Mesenchymal stem cell (in vitro differentiated cells and primary cell): ENCODE measurements around the gene POT1.
A peak's percentile ranks its signal among the peaks of the same experiment; 100 is the strongest.

Source experiments
- DNase-seq: peaks from one replicate; pipeline ENCODE4 v3.0.0-alpha.2; 2013
- H2AFZ ChIP-seq: one replicate; pipeline ENCODE4 v1.6.1; 2013; ENCODE audit warnings: low read depth, mild to moderate bottlenecking, control low read depth, inconsistent platforms, low read length, moderate library complexity
- H2AK5ac ChIP-seq: 2 replicates; pipeline ENCODE4 v1.6.1; 2013; ENCODE audit warnings: low read length, moderate library complexity, mild to moderate bottlenecking, inconsistent platforms; ENCODE audit not compliant: severe bottlenecking
- H2BK120ac ChIP-seq: one replicate; pipeline ENCODE4 v1.6.1; 2013; ENCODE audit warnings: low read depth, mild to moderate bottlenecking, inconsistent platforms, low read length, moderate library complexity
- H2BK12ac ChIP-seq, 2 experiments: one replicate each; pipeline ENCODE4 v1.6.1; 2013; ENCODE audit warnings: inconsistent platforms in 2 of 2, low read length in 2 of 2, mild to moderate bottlenecking in 2 of 2, moderate library complexity in 2 of 2, control low read depth in 1 of 2
- H2BK15ac ChIP-seq: one replicate; pipeline ENCODE4 v1.6.1; 2013; ENCODE audit warnings: mild to moderate bottlenecking, low read depth, inconsistent platforms; ENCODE audit not compliant: poor library complexity, severe bottlenecking
- H2BK5ac ChIP-seq: 2 replicates; pipeline ENCODE4 v1.6.1; 2013; ENCODE audit warnings: low read depth, mild to moderate bottlenecking, low read length, control low read depth, inconsistent platforms; ENCODE audit not compliant: poor library complexity, severe bottlenecking
- H3K14ac ChIP-seq, 2 experiments: one replicate each; pipeline ENCODE4 v1.6.1; 2013; ENCODE audit warnings: inconsistent platforms in 2 of 2, low read length in 2 of 2, control low read depth in 1 of 2, mild to moderate bottlenecking in 1 of 2, moderate library complexity in 1 of 2
- H3K18ac ChIP-seq, 2 experiments: one replicate each; pipeline ENCODE4 v1.6.1; 2013; ENCODE audit warnings: inconsistent platforms in 2 of 2, low read length in 2 of 2, control low read depth in 1 of 2, low read depth in 1 of 2, mild to moderate bottlenecking in 1 of 2
- H3K23ac ChIP-seq, 2 experiments: one replicate each; pipeline ENCODE4 v1.6.1; 2013; ENCODE audit warnings: inconsistent platforms in 2 of 2, low read length in 2 of 2, mild to moderate bottlenecking in 2 of 2, moderate library complexity in 2 of 2, control low read depth in 1 of 2
- H3K27ac ChIP-seq: 2 replicates; pipeline ENCODE4 v1.5.1; 2013; ENCODE audit warnings: mild to moderate bottlenecking, moderate library complexity, low read length, control low read depth, inconsistent platforms; ENCODE audit not compliant: poor library complexity, severe bottlenecking
- H3K27me3 ChIP-seq, 2 experiments: 2 replicates each; pipeline versions ENCODE4 v1.6.1 to v1.7.0; 2013; ENCODE audit warnings: low read length in 2 of 2, mild to moderate bottlenecking in 2 of 2, moderate library complexity in 2 of 2, control low read depth in 1 of 2, inconsistent platforms in 1 of 2; ENCODE audit not compliant: control insufficient read depth in 1 of 2, insufficient read depth in 1 of 2
- H3K36me3 ChIP-seq, 2 experiments: 2 replicates each; pipeline versions ENCODE4 v1.6.1 to v1.7.0; 2013; ENCODE audit warnings: low read length in 2 of 2, control low read depth in 1 of 2, inconsistent platforms in 1 of 2, low read depth in 1 of 2, mild to moderate bottlenecking in 1 of 2; ENCODE audit not compliant: insufficient read depth in 2 of 2, control insufficient read depth in 1 of 2
- H3K4ac ChIP-seq, 2 experiments: one replicate each; pipeline ENCODE4 v1.6.1; 2013; ENCODE audit warnings: inconsistent platforms in 2 of 2, low read length in 2 of 2, mild to moderate bottlenecking in 2 of 2, moderate library complexity in 2 of 2, control low read depth in 1 of 2, low read depth in 1 of 2
- H3K4me1 ChIP-seq: 2 replicates; pipeline ENCODE4 v1.6.1; 2013; ENCODE audit warnings: low read depth, low read length, control low read depth; ENCODE audit not compliant: control insufficient read depth, insufficient read depth
- H3K4me2 ChIP-seq: 2 replicates; pipeline ENCODE4 v1.6.1; 2013; ENCODE audit warnings: low read length, mild to moderate bottlenecking, inconsistent platforms; ENCODE audit not compliant: poor library complexity, severe bottlenecking
- H3K4me3 ChIP-seq, 2 experiments: 2 replicates each; pipeline versions ENCODE4 v1.5.1 to v1.7.0; 2013; ENCODE audit warnings: low read length in 2 of 2, mild to moderate bottlenecking in 2 of 2, control low read depth in 1 of 2, low read depth in 1 of 2; ENCODE audit not compliant: insufficient read depth in 1 of 2
- H3K79me1 ChIP-seq: replicated peaks from 2 replicates; pipeline ENCODE4 v1.6.1; 2013; ENCODE audit warnings: mild to moderate bottlenecking, control low read depth, low read length, inconsistent platforms; ENCODE audit not compliant: poor library complexity, severe bottlenecking
- H3K9ac ChIP-seq: 2 replicates; pipeline ENCODE4 v1.7.0; 2013; ENCODE audit warnings: mild to moderate bottlenecking, low read length, moderate library complexity
- H3K9me3 ChIP-seq: 2 replicates; pipeline ENCODE4 v1.7.0; 2013; ENCODE audit warnings: mild to moderate bottlenecking, low read length; ENCODE audit not compliant: control insufficient read depth
- H4K8ac ChIP-seq: one replicate; pipeline ENCODE4 v1.6.1; 2013; ENCODE audit warnings: inconsistent platforms, mild to moderate bottlenecking, low read length, moderate library complexity
- H4K91ac ChIP-seq: one replicate; pipeline ENCODE4 v1.6.1; 2013; ENCODE audit warnings: mild to moderate bottlenecking, low read length, inconsistent platforms
- WGBS: methylation state at CpG from one replicate; pipeline ENCODE4 v1.1.7; 2013; ENCODE audit warnings: mixed read lengths; 5-methylcytosine and 5-hydroxymethylcytosine counted together

The POT1 gene

DNA sequence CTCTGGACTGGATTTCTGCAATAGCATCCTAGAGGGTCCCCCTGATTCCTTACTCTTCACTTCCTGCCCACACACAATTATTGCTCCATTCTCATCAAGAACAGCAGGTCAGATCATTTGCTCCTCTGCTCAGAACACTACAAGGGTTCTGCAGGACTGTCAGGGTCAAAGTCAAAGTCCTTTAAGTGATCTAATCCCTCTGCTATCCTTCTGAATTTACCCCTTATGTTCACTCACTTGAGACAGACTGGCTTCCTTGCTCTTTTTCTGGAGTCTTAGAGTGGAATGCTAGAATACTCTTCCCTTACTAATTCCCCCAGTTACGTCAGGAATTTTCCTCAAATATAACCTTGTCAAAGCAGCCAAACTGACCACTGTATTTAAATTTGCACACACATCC, 7.5 kb upstream of the POT1 start:
- Histone ChIP-seq H3K4me3 (no peak overlapping the region), H3K36me3 (no peaks in the 10 kb centered on the region), H3K27ac (no peak overlapping the region), H3K4me1 (no peaks in the 10 kb centered on the region), H3K4me2 (no peak overlapping the region), H2BK12ac (no peak overlapping the region), H3K9me3 (no peaks in the 10 kb centered on the region), H4K8ac (no peak overlapping the region), H2BK120ac (no peak overlapping the region), H4K91ac (no peak overlapping the region), H2BK5ac (no peak overlapping the region), H3K79me1 (no peaks in the 10 kb centered on the region), H3K4ac (no peak overlapping the region), H3K27me3 (no peaks in the 10 kb centered on the region), H3K9ac (no peak overlapping the region), H2AFZ (no peak overlapping the region), H3K14ac (no peak overlapping the region), H3K23ac (no peak overlapping the region), H2BK15ac (no peak overlapping the region), H2AK5ac (no peak overlapping the region), H3K18ac (no peak overlapping the region)
- WGBS: 93% methylated on average over 1 of the region's 1 CpG
- DNase-seq: no peak

DNA sequence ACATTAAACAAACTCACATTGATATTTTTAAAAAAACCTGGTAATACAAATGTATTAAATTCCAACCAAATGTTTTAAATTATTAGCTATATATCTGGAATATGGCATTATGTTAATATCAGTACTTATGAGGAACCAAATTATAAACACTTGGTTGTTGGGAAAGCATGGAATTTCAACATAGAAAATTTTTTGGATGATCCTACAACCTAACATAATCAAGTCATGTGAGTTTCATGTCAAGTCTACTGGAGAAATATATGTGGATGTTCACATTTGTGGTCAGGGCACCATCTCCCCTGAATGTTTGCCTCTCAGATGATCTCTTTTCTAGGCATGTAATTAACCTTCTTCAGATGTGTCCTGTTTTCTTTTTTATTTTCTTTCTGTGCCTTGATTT, 5.2 kb upstream of the POT1 start:
- no peak for DNase-seq
- H2AK5ac ChIP-seq: no peak overlapping the region
- no peak overlapping the region for H2BK120ac ChIP-seq
- H3K9ac ChIP-seq: no peak overlapping the region
- H2BK15ac ChIP-seq: no peak overlapping the region
- H4K8ac ChIP-seq: no peak overlapping the region
- no peak overlapping the region for H3K14ac ChIP-seq
- no peaks in the 10 kb centered on the region for H3K9me3 ChIP-seq
- H3K18ac ChIP-seq: no peak overlapping the region
- H3K4me1 ChIP-seq: no peaks in the 10 kb centered on the region
- no peak overlapping the region for H2BK12ac ChIP-seq
- no peaks in the 10 kb centered on the region for H3K36me3 ChIP-seq
- H3K27ac ChIP-seq: no peak overlapping the region
- H3K23ac ChIP-seq: no peak overlapping the region
- H3K4ac ChIP-seq: no peak overlapping the region
- H3K4me3 ChIP-seq: no peak overlapping the region
- H4K91ac ChIP-seq: no peak overlapping the region
- no peak overlapping the region for H3K4me2 ChIP-seq
- H2AFZ ChIP-seq: no peak overlapping the region
- no peaks in the 10 kb centered on the region for H3K27me3 ChIP-seq
- H3K79me1 ChIP-seq: no peaks in the 10 kb centered on the region
- H2BK5ac ChIP-seq: no peak overlapping the region

DNA sequence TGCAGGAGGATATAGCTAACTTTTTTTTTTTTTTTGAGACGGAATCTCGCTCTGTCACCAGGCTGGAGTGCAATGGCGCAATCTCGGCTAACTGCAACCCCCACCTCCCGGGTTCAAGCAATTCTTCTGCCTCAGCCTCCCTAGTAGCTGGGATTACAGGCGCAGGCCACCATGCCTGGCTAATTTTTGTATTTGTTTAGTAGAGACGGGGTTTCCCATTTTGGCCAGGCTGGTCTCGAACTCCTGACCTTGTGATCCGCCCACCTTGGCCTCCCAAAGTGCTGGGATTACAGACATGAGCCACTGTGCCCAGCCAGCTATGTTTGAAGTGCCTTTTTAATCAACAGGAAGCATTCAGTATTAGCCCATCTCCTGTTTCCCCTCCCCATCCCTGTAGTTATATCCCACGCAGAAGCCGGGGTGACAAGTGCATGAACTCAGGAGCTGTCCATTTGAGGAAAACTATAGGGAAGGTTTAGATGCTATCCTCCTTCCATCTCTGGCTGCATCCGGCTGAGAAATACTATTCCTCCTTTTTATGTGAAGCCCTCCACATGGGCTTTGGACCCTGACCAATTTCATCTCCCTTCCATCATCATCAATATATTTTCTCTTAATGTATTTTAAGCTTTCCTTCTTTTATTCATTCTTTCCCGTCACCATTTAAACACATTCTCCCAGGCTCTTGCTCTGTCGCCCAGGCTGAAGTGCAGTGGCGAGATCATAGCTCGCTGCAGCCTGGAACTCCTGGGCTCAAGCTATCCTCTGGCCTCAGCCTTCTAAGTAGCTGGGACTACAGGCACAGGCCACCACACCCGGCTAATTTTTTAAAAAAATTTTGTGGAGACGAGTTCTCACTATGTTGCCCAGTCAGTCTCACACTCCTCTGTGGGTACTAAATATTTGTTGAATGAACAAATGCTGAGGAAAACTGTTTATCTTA, 1.3 kb upstream of the POT1 start:
- H2AFZ ChIP-seq: no peak overlapping the region
- H3K4ac ChIP-seq: no peak overlapping the region
- no peak overlapping the region for H3K4me2 ChIP-seq
- peaks cover 0 to 18% of the 10 kb centered on the region in 2 experiments for H3K36me3 ChIP-seq
- H3K27ac ChIP-seq: no peak overlapping the region
- no peak overlapping the region for H2BK5ac ChIP-seq
- no peak overlapping the region for H3K18ac ChIP-seq
- H3K4me3 ChIP-seq: no peak overlapping the region
- WGBS: 96% methylated on average over 12 of the region's 18 CpGs
- H3K9me3 ChIP-seq: no peaks in the 10 kb centered on the region
- H3K14ac ChIP-seq: no peak overlapping the region
- H3K23ac ChIP-seq: no peak overlapping the region
- no peak overlapping the region for H4K91ac ChIP-seq
- peaks cover 3% of the 10 kb centered on the region for H3K79me1 ChIP-seq
- no peak for DNase-seq
- no peak overlapping the region for H2BK12ac ChIP-seq
- peak overlapping the region; percentile 38 for H4K8ac ChIP-seq
- H2BK120ac ChIP-seq: no peak overlapping the region
- no peaks in the 10 kb centered on the region for H3K4me1 ChIP-seq
- peak overlapping the region; percentile 48 for H2BK15ac ChIP-seq
- no peak overlapping the region for H3K9ac ChIP-seq
- H3K27me3 ChIP-seq: no peaks in the 10 kb centered on the region
- no peak overlapping the region for H2AK5ac ChIP-seq

DNA sequence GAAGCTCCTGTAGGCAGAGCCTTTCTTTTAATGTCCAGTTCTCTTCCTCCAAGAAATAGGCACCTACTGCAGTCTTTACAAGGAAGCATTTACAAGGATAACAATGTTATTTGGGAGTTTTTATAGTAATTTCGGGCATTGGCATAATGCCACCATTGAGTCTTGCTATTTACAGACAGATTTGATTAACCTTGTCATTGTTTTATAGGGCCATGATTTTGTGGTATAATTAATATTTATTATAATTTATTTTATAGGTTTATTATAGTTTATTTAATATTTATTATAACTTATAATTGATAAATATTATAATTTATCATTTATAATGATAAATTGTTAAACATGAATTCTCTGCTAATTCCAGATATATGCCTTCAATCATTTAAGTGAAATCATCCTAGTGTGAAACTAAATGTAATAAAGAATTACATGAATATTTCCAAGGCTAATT, 573 bp upstream of the POT1 start:
- Histone ChIP-seq H2AK5ac (no peak overlapping the region), H3K23ac (no peak overlapping the region), H3K4me1 (no peaks in the 10 kb centered on the region), H3K79me1 (peaks cover 5% of the 10 kb centered on the region), H2AFZ (no peak overlapping the region), H4K91ac (no peak overlapping the region), H3K27me3 (no peaks in the 10 kb centered on the region), H3K4me3 (peak overlapping the region in 1 of 2 experiments; percentile 99), H2BK15ac (no peak overlapping the region), H2BK120ac (no peak overlapping the region), H3K14ac (no peak overlapping the region), H3K9me3 (no peaks in the 10 kb centered on the region), H3K27ac (peak overlapping the region; percentile 85), H3K4ac (no peak overlapping the region), H2BK12ac (no peak overlapping the region), H4K8ac (no peak overlapping the region), H3K4me2 (peak overlapping the region; percentile 49), H3K18ac (no peak overlapping the region), H2BK5ac (no peak overlapping the region), H3K9ac (peak overlapping the region; percentile 99), H3K36me3 (peaks cover 0 to 18% of the 10 kb centered on the region in 2 experiments)
- 17% methylated on average over 1 of the region's 1 CpG for WGBS
- DNase-seq: no peak
